Right lobe of liver (tissue), 4 donors: Measurements from ENCODE around the gene CALML6.
"Not testable (repeated sequence)": the region's sequence is repeated elsewhere in the genome, so short reads cannot be mapped to it uniquely, and the experiment has no call there.

Source experiments
- CTCF ChIP-seq, 4 donors: fragments of 200-600 bp in 3 of 4; fragments of 450-650 bp in 1 of 4; IDR thresholded peaks; one replicate each; pipeline versions ENCODE4 v1.5.1 to v1.8.0; 2016 to 2022; ENCODE audit warnings: antibody characterized with exemption in 4 of 4, mild to moderate bottlenecking in 2 of 4
- POLR2A ChIP-seq: fragments of 450-650 bp; IDR thresholded peaks from one replicate; pipeline ENCODE4 v1.6.1; 2017; ENCODE audit warnings: antibody characterized with exemption, mild to moderate bottlenecking
- donor health status: DM: no; HTN: no; CAD: no.
- donor health status: DM: no; HTN: no; CAD: no.
- donor health status: DM: no; HTN: yes; CAD: no.

- not testable (repeated sequence) for TF ChIP-seq POLR2A; CTCF (IDR thresholded peaks at IDR 0.05)
Measured at GRCh38 chr1:1934848-1935247, 19.8 kb downstream of the CALML6 start.
